Stimulated activated CD8-positive, alpha-beta memory T cell treated with anti-CD3 and anti-CD28 coated beads, Interleukin-2, amount 100 ng/mL, for 48 hours (primary cell): Measurements from ENCODE around the gene DOCK2.
"Not testable (repeated sequence)": the region's sequence is repeated elsewhere in the genome, so short reads cannot be mapped to it uniquely, and the experiment has no call there.

Source experiments
- DNase-seq, 2 donors: peaks; one replicate each; pipeline ENCODE4 v3.0.0-alpha.2; 2020; ENCODE audit warnings: low read depth in 2 of 2

The DOCK2 gene

DNA sequence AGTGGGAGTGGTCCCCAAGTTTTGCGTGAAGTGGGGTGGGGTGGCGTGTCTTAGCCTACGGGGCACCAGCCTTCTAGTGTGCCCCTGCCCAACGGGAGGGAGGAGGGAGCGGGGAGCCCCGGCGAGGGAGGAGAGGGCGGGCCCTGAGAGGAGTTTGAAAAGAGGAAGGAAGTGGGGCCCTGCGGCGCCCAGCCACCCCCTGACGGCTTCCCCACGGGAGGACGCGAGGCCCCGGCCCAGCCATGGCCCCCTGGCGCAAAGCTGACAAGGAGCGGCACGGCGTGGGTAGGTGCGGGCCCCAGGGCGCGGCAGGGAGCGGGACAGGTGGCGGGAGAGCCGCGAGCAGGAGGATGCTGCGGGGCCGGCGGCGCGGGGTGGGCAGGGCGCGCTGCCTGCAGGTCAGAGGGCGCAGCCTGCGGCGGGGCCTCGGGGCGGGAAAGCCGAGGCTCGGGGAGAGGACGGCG lies at the start of gene DOCK2:
Gene DOCK2, plus strand, starts transcription at position 191 of the 464 bp plus-strand sequence. Its CDS starts 52 bp downstream, at position 243.
- peak; percentile 55 to 63 for DNase-seq

DNA sequence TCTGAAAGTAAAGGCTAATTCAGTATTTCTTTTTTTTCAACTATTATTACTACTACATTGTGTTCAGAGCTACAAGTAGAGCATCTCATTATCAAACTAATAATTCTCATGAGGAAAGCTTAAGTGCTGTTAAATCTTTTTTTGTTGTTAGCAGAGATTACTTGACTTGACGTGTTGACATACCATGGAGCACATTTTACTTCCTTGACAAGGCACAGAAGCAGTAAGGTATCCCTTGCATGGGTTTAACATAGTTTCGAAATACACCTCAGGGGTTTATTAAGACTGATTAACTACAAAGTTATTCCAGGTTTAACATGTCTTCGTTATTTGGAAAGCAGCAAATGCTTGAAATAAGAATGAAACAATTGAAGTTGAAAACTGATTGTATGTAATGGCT lies 46.5 kb upstream of the DOCK2 start:
- DNase-seq: no peak

DNA sequence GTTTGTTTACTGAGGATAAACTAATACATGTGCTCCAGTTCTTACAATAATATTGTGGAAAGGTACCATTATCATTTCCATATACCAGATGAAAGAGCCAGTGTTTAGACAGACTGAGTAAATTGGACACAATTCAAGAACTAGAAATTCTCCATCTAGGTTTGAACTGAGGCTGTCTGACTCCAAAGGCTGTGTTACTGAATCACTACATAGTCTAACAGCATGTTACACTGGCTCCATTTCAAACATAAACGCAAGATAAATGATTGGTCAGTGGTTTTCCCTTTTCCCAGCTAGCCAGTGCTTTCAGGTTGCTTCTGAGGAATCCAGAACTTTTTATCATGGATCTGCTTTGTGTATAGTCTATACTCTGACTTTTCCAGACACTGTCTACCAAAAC lies 45.4 kb upstream of the DOCK2 start:
- no peak for DNase-seq

DNA sequence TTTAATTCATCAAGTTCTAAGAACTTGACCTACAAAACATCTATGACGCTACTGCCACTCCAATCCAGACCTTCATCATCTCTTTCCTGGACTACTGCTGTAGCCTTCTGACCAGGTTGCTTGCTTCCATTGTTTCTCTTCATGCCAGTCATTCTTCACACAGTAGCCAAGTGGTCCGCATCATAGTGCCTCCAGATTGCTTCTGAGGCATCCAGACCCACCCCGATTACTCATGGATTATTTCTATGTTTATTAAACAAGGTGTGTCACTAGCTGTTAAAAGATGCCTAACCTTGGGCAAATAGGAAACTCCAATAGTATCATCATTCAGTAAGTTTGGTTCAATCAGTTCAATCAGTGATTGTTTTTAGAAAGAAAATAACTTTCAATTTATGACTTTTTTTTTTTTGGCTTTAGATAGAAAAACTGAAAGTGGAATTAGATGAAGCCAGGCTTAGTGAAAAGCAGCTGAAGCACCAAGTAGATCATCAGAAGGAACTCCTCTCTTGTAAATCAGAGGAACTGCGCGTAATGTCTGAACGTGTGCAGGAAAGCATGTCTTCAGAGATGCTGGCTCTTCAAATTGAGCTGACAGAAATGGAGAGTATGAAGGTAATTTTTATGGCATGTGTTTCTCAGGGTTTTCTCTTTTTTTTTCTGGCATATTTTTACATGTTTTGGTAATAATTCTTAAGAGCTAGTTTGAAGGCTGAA lies 44.0 kb upstream of the DOCK2 start:
- DNase-seq: no peak

DNA sequence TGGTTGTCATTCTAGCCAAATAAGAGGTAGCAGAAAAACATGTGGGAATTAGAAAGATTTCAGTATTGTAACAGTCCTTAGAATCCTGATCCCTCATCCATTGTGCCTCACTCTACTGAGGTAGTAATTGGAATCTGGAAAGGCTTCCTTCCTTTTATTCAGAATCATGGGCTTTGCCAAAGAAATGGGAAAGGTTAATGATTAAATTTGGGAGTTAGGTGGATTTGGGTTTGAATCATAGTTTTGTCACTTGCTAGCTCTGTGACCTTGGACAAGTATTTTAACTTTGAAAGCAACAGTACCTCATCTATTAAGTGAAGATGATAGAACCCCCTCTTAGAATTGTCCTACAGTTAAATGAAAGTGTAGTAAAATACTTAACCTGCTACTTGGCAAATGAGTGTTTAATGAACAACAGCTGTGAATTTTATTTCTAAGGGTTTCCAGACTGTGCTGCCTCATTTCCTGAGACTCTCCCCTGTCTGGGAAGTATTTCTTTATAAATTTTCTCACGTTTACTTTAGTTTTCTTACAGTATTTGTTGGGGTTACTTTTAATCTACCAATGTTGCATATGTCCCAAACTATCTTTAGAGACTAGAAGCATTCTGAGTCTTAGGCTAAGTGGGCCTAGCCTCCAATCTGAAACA lies 41.8 kb upstream of the DOCK2 start:
- DNase-seq: no peak

DNA sequence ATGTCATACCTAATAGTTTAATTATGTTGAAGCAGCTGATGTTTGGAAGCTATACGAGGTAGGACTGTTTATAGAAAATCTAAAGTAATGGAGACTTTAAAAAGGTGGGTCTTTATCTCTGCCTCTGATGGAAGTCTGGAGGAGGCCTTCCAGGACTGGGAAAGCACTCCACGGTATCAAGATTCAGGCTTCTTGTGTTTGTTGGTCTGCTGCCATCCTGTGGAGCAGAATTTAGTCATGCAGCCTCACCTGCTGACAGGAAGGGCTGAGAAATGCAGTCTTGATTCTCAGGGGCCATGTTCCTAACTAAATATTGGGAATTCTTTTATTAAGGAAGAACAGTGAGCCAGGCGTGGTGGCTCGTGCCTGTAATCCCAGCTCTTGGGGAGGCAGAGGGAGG lies 37.6 kb upstream of the DOCK2 start:
- DNase-seq: no peak

DNA sequence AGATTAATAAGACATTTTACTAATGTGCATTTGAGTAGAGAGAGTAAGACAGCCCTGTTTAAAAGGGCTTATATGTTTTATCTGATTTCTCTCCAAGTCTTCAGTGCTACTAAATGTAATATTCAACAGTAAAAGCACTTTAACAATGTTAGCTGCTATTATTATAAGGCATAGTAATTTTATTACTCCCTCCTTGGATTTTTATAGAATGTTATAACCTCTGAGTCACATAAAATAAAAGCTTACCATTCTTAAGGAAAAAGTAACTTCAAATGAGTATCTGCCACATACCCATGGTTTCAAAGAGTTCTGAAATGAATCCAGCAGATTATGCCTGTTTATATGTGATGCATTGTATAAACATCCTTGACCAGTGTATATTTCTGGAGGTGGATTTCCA lies 34.5 kb upstream of the DOCK2 start:
- DNase-seq: no peak

DNA sequence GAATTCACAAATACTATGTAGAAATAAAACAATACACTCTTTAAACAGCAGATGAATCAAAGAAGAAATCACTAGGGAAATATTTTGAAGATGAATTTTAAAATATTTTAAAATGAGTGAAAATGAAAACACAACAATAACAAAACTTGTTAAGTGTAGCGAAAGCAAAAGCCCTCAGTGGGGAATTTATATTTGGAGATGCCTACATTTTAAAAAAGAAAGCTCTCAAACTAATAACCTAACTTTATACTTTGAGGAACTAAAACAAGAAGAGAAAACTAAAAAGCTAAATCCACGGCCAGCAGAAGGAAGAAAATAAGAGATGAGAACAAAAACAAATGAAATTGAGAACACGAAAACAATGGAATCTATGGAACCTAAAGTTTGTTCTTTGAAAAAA lies 30.8 kb upstream of the DOCK2 start:
- no peak for DNase-seq

DNA sequence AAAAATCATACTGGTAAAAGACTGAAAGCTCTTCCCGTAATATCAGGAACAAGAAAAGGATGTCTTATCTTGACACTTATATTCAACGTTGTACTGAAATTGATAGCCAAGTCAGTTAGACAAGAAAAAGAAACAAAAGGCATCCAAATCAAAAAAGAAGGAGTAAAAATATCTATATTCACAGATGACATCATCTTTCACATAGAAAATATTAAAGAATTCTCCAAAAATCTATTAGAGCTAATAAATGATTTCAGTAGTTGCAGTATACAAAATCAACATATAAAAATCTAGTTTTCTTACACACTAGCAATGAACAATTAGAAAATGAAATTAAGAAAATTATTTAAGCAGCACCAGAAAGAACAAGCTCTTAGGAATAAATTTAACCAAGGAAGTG lies 29.2 kb upstream of the DOCK2 start:
- DNase-seq: no peak

DNA sequence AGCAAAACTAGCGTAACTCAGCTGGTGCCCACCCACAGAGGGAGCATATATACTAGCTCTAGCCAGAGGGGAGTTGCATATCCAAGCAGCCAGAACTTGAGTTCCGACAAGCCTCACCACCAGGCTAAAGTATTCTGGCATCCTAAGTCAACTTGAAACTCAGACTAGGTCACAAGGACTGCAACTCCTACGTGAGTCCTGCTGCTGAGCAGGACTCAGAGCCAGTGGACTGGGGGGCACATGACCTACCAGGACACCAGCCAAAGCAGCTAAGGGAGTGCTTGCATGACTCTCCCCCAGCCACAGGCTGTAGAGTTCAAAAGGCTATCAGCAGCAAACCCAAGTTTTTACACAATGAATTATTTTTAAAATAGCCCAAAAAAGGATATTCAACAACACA lies 27.4 kb upstream of the DOCK2 start:
- no peak for DNase-seq

DNA sequence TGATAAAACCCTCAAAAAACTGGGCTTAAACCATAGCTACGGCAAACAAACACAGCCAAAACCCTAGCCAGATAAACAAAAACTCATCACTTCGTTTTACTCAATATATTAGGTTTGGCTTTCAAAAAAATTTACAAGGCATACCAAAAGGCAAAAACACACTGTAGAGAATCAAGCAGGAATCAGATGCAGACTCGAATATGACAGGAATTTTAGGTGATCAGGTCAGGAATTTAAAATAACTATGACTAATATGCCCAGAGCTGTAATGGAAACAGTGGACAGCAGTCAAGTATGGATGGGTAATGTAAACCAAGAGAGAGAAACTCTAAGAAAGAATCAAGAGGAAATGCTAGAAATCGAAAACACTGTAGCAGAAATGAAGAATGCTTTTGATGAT lies 26.5 kb upstream of the DOCK2 start:
- no peak for DNase-seq

DNA sequence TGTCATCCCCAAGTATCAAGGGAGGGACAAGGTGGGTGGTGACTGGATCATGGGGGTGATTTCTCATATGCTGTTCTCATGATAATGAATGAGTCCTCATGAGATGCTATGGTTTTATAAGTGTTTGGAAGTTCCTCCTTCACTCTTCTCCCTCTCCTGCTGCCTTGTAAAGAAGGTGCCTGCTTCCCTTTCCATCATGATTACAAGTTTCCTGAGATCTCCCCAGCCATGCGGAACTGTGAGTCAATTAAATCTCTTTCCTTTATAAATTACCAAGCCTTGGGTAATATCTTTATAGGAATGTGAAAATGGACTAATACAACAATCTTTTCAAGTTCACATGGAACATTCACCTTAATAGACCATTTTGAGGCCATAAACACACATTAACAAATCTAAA lies 21.5 kb upstream of the DOCK2 start:
- no peak for DNase-seq

DNA sequence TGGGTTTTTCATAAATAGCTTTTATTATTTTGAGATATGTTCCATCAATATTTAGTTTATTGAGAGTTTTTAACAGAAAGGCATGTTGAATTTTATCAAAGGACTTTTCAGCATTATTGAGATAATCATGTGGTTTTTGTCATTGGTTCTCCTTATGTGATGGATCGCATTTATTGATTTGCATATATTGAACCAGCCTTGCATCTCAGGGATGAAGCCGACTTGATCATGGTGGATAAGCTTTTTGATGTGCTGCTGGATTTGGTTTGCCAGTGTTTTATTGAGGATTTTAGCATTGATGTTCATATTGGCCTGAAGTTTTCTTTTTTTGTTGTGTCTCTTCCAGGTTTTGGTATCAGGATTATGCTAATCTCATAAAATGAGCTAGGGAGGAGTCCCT lies 12.8 kb upstream of the DOCK2 start:
- not testable (repeated sequence) for DNase-seq

DNA sequence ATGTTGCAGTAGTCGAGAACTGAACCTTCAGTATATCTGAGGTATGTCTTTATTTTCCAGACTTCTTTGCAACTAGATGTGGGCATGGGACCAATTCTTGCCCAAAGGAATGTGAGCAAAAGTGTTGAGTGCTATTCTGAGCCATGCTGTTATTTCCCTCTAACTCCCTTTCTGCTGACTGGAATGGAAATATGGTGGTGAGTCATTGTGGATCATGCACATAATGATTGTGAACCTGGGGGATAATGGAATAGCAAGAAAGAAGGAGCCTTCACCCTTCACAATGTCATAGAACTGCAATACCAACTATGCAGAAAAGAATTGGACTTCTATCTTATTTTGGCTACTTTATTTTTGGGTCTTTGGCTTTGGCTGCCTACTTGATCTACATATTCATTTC lies 10.3 kb upstream of the DOCK2 start:
- no peak for DNase-seq

DNA sequence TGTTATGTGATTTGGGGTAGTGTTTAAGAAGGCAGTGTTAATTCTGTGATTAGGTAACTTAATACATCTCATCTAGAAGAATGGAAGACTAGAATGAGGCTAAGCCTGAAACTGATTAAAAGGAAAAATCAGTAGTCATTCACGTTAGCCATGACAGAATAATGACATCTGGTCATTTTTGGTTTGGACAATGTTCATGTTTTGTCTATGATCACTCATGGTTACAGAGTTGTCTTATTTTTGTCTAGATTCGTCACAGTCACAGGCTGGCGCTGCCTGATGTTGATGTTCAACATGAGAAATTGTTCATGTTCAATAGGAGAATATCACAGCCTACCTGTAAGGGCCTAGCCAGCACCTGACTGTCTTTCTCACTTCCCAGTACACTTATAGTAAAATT lies 9.5 kb upstream of the DOCK2 start:
- no peak for DNase-seq

DNA sequence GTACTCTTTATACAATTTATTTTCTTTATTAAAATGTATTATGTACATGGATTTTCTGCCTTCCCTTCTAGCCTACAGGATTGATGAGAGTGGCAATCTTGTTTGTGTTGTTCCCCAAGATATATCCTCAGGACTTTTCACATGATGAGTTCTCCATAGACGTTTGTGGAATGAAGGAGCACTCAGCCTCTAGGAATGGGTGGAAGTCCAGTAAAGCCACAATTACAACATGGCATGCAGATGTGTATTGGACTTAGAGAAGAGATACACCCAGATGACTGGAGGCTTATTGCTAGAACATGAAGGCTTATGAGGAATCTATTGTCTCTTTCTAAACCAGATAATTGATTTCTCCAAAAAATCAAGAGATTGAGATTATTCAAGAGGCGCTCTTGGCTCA lies 8.2 kb upstream of the DOCK2 start:
- no peak for DNase-seq

DNA sequence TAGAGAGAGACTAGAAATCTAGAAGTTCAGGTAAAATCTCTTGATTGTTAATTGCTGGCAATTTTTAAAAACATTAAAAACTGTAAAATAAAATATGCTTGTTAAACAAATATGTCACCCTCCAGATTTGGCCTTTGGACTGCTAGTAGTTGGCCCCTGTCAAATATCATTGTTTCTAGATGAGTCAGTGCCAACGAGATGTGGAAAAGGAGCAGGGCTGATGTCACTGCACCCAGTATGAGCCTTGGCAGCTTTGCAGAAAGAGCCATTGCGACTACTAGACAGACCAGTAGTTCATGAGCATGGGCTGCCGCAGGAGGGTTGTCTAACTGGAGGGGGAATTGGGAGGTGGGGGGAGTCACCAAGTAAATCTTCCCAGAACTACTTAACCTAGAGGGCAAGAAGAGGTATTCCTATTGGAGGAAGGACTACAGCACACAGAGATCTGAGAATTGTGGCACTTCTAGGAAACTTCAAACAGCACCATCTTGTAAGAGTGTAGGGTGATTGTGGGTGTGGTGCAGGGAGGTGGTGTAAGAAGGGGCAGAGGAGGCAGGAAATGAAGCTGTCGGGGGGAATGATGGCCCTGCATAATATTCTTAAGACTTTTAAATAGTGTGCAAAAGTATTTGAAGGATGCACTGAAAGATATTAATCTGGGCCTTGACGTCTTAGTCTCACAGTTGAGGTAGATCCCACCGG lies 7.1 kb upstream of the DOCK2 start:
- no peak for DNase-seq

DNA sequence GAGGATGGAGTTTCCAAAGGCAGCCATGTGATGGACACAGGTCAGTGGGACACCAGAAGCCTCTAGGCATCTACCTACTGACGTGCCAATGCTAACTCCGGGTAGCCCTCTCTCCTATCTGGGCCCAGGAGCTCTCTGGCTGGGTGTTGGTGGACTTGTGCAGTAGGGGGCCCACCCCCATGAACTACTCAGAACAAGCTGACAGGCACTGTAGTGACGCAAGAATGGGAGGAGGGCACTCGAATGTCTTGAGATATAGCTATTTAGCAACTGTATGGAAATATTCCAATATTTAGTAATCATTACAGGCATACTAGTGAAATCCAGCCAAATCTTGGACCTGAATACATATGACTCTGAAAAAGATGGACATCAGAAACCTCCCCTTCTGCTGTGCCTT lies 5.7 kb upstream of the DOCK2 start:
- DNase-seq: no peak

DNA sequence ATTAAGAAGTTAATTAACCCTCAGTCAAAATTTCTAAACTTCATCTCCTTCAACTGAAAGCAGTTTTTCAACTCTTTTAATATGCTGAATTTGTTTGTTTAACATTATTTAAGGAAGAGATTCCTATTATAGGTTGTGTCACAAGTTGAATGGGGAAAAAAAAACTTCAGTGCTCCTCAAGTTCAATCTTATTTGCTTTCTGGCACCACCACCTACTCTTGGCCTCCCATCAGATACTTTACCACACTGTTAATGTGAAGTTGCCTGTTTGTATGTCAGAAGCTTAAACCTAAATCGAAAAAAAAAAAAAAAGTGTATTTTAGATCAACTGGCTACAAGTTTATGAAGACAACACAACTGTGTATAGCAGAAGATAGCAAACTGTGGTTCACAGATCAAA lies 4.1 kb upstream of the DOCK2 start:
- no peak for DNase-seq

DNA sequence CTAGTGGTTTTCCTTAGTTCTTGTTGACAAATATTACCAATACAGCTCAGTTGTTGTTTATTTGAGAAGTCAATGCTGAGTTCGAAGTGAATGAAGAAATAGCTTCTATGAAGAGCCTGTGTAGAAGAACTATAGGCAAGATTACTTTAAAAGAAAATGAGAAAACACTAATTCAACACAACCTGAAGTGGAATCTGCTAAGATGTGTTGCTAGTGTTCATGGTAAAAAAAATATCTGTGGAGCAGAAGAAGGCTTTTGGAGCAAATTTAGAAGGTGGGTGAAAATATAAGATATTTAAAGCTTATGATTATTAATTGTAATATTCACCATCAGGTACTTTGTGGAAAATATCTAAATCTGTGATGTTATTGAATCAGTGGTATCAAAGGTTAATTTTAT lies 2.5 kb upstream of the DOCK2 start:
- DNase-seq: no peak

DNA sequence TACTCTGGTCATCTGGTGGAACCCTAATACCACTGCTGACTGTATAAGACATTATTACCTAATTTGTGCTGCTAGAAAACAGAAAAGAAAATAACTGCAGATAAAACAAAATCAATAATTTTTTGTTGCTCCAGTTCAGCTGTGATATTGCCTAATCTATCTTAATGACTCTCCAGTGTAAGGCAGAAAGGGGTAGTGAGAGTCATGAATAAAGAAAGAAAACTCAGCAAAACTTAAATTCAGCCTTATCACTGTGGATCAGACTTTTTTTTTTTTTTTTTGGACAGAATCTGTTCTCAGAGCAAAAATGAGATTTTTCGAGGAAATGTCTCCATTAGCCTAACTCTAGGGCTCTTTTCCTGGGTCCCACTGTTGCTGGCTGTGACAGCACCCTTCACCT lies 1.1 kb upstream of the DOCK2 start:
- no peak for DNase-seq

DNA sequence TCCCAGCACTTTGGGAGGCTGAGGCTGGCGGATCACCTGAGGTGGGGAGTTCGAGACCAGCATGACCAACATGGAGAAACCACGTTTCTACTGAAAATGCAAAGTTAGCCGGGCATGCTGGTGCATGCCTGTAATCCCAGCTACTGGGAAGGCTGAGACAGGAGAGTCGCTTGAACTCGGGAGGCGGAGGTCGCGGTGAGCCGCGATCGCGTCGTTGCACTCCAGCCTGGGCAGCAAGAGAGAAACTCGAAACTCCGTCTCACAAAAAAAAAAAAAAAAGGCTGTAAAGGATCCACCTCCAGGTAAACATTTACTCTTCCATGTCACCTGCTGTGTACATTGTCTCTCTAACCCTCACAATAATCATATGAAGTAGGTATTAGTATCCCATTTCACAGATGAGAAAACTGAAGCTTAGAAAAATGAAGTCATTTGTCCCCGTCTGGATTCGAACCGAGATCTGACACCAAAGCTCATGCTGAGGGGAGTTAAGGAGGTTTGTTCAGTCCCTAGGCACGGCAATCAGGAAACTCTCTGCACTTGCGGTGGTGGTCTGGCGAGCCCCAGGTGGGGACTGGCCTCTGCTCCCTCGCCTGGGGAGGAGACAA lies 494 bp upstream of the DOCK2 start:
- DNase-seq: no peak
